HG02759 (cell line): ENCODE data around the gene SRPRA.

Source experiments
- ATAC-seq: cut with Tn5 transposase; IDR thresholded peaks from one replicate; pipeline ENCODE4 v1.9.1; 2021; ENCODE audit warnings: mild to moderate bottlenecking, moderate library complexity; ENCODE audit not compliant: unreplicated experiment

The SRPRA gene

GRCh38 chr11:126231725-126232459, 36.8 kb downstream of the SRPRA start:
- no peak for ATAC-seq

- ATAC-seq, result no peak
These were observed 38.7 kb downstream of the SRPRA start for GRCh38 chr11:126229858-126230540.

GRCh38 chr11:126226334-126227084, 42.2 kb downstream of the SRPRA start:
- ATAC-seq, result no peak

- no peak for ATAC-seq
These were observed 43.4 kb downstream of the SRPRA start for GRCh38 chr11:126225295-126225665.

GRCh38 chr11:126224647-126225294, 43.9 kb downstream of the SRPRA start:
- no peak for ATAC-seq

GRCh38 chr11:126219547-126219946, 49.1 kb downstream of the SRPRA start:
- ATAC-seq, result no peak

GRCh38 chr11:126217491-126217890, 51.2 kb downstream of the SRPRA start:
- no peak for ATAC-seq

- no peak for ATAC-seq
These were observed 52.0 kb downstream of the SRPRA start for GRCh38 chr11:126216526-126217305.

GRCh38 chr11:126214841-126215240, 53.9 kb downstream of the SRPRA start:
- no peak for ATAC-seq

- ATAC-seq, result no peak
These were observed 54.3 kb downstream of the SRPRA start for GRCh38 chr11:126214441-126214840.
